IMR-90 (cell line): ENCODE data around the gene KIF25. TPM values are rescaled to one million over a fixed set of nuclear protein-coding genes. Genes with fewer than 3 reads are reported as not detected.

Source experiments
- ATAC-seq: fragments of 200-7000 bp; cut with Tn5 transposase; 2 replicates; pipeline ENCODE4 v1.9.1; 2020; ENCODE audit warnings: low read depth, mild to moderate bottlenecking, moderate library complexity
- BruUV-seq: library from RNA; stranded (reverse); fragments of 400-500 nt; replicated peaks from 2 replicates; lab custom pipeline; 2021; lab: Mats Ljungman, UMichigan
- CTCF ChIA-PET: fragments of 300-600 bp; formaldehyde crosslinking; extraction: SDS; loops from one replicate; lab custom pipeline; 2021; ENCODE audit warnings: antibody characterized with exemption; lab: Yijun Ruan, JAX
- POLR2A ChIA-PET: fragments of 300-600 bp; sonication (Branson Sonifier 250); formaldehyde crosslinking; loops from one replicate; lab custom pipeline; 2022; ENCODE audit warnings: antibody characterized with exemption; ENCODE audit not compliant: unreplicated experiment; lab: Charles Lee
- DNase-seq: peaks from one replicate; pipeline ENCODE4 v3.0.0; 2013
- H2AFZ ChIP-seq: replicated peaks from 2 replicates; pipeline ENCODE3; 2013; ENCODE audit warnings: low read length, mild to moderate bottlenecking; ENCODE audit not compliant: poor library complexity
- H2AK5ac ChIP-seq: 2 replicates; pipeline ENCODE4 v1.6.1; 2013; ENCODE audit warnings: low read depth, low read length, inconsistent platforms
- H2AK9ac ChIP-seq: replicated peaks from 2 replicates; pipeline ENCODE3; 2013; ENCODE audit warnings: mild to moderate bottlenecking, low read depth, low read length, moderate library complexity; ENCODE audit not compliant: poor library complexity
- H2BK120ac ChIP-seq: 2 replicates; pipeline ENCODE4 v1.6.1; 2013; ENCODE audit warnings: low read depth, low read length, inconsistent platforms
- H2BK15ac ChIP-seq: 3 replicates; pipeline ENCODE4 v1.6.1; 2013; ENCODE audit warnings: low read depth, low read length, inconsistent platforms
- H2BK20ac ChIP-seq: 2 replicates; pipeline ENCODE4 v1.6.1; 2013; ENCODE audit warnings: low read depth, mild to moderate bottlenecking, inconsistent platforms, low read length, moderate library complexity
- H2BK5ac ChIP-seq: 2 replicates; pipeline ENCODE4 v1.6.1; 2013; ENCODE audit warnings: mild to moderate bottlenecking, low read depth, low read length, inconsistent platforms; ENCODE audit not compliant: poor library complexity, severe bottlenecking
- H3K14ac ChIP-seq: replicated peaks from 2 replicates; pipeline ENCODE4 v1.6.1; 2013; ENCODE audit warnings: low read depth, low read length, inconsistent platforms
- H3K18ac ChIP-seq: 2 replicates; pipeline ENCODE4 v1.6.1; 2013; ENCODE audit warnings: low read depth, low read length, control low read depth
- H3K23ac ChIP-seq: 2 replicates; pipeline ENCODE4 v1.6.1; 2013; ENCODE audit warnings: low read depth, low read length, inconsistent platforms
- H3K27ac ChIP-seq: 2 replicates; pipeline ENCODE4 v1.5.1; 2013; ENCODE audit warnings: mild to moderate bottlenecking, control low read depth, low read length; ENCODE audit not compliant: insufficient read depth
- H3K27me3 ChIP-seq: 2 replicates; pipeline ENCODE4 v1.6.1; 2013; ENCODE audit warnings: low read length; ENCODE audit not compliant: control insufficient read depth, insufficient read depth
- H3K36me3 ChIP-seq: 2 replicates; pipeline ENCODE4 v1.6.1; 2013; ENCODE audit warnings: low read length, mixed read lengths; ENCODE audit not compliant: control insufficient read depth, insufficient read depth
- H3K4ac ChIP-seq: 2 replicates; pipeline ENCODE4 v1.6.1; 2013; ENCODE audit warnings: low read depth, low read length, inconsistent platforms
- H3K4me1 ChIP-seq: 2 replicates; pipeline ENCODE4 v1.6.1; 2013; ENCODE audit warnings: low read length, mixed read lengths; ENCODE audit not compliant: control insufficient read depth, insufficient read depth
- H3K4me2 ChIP-seq: 2 replicates; pipeline ENCODE4 v1.6.1; 2013; ENCODE audit warnings: low read depth, mild to moderate bottlenecking, control low read depth, low read length, moderate library complexity
- H3K4me3 ChIP-seq: 2 replicates; pipeline ENCODE4 v1.5.1; 2013; ENCODE audit warnings: low read depth, mild to moderate bottlenecking, control low read depth, low read length, moderate library complexity; ENCODE audit not compliant: insufficient read depth
- H3K56ac ChIP-seq: 2 replicates; pipeline ENCODE4 v1.6.1; 2013; ENCODE audit warnings: low read length, inconsistent platforms; ENCODE audit not compliant: insufficient read depth; ENCODE audit errors: extremely low read depth
- H3K79me1 ChIP-seq, 2 experiments: 2 replicates each; pipeline ENCODE4 v1.6.1; 2013; ENCODE audit warnings: low read length in 2 of 2, inconsistent platforms in 1 of 2, low read depth in 1 of 2
- H3K9ac ChIP-seq: 2 replicates; pipeline ENCODE4 v1.6.1; 2013; ENCODE audit warnings: low read depth, low read length, control low read depth
- H3K9me1 ChIP-seq: 2 replicates; pipeline ENCODE4 v1.6.1; 2013; ENCODE audit warnings: low read length, inconsistent platforms; ENCODE audit not compliant: insufficient read depth
- H3K9me3 ChIP-seq: 2 replicates; pipeline ENCODE4 v1.6.1; 2013; ENCODE audit warnings: low read length; ENCODE audit not compliant: control insufficient read depth, insufficient read depth
- H4K20me1 ChIP-seq: 2 replicates; pipeline ENCODE4 v1.6.1; 2013; ENCODE audit warnings: low read length, inconsistent platforms; ENCODE audit not compliant: insufficient read depth
- H4K5ac ChIP-seq: 2 replicates; pipeline ENCODE4 v1.6.1; 2013; ENCODE audit warnings: mild to moderate bottlenecking, low read depth, low read length, control low read depth
- H4K8ac ChIP-seq, 2 experiments: 2 replicates each; pipeline ENCODE4 v1.6.1; 2013; ENCODE audit warnings: low read depth in 2 of 2, low read length in 2 of 2, control low read depth in 1 of 2, inconsistent platforms in 1 of 2
- H4K91ac ChIP-seq: 2 replicates; pipeline ENCODE4 v1.6.1; 2013; ENCODE audit warnings: low read depth, low read length, inconsistent platforms; ENCODE audit not compliant: insufficient read depth
- BHLHE40 ChIP-seq: fragments of 150-350 bp; IDR thresholded peaks from 2 replicates; pipeline ENCODE4 v1.6.1; 2016; ENCODE audit warnings: mild to moderate bottlenecking, low read depth, low read length
- CHD1 ChIP-seq: IDR thresholded peaks from 2 replicates; pipeline ENCODE4 v1.6.1; 2012; ENCODE audit warnings: low read depth, low read length, improper control_type of control experiment
- CTCF ChIP-seq: conservative IDR thresholded peaks from 2 replicates; pipeline ENCODE4 v1.5.1; 2012; ENCODE audit warnings: mild to moderate bottlenecking, low read depth, low read length, improper control_type of control experiment
- FOS ChIP-seq: fragments of 150-350 bp; IDR thresholded peaks from 2 replicates; pipeline ENCODE4 v1.6.1; 2016; ENCODE audit warnings: low read depth, low read length
- MAFK ChIP-seq: IDR thresholded peaks from 2 replicates; pipeline ENCODE4 v1.6.1; 2012; ENCODE audit warnings: low read depth, low read length, improper control_type of control experiment
- MXI1 ChIP-seq: IDR thresholded peaks from 2 replicates; pipeline ENCODE4 v1.6.1; 2012; ENCODE audit warnings: low read depth, mild to moderate bottlenecking, low read length, moderate library complexity, borderline replicate concordance
- NFE2L2 ChIP-seq: fragments of 150-350 bp; IDR thresholded peaks from 2 replicates; pipeline ENCODE4 v1.6.1; 2016; ENCODE audit warnings: low read depth, mild to moderate bottlenecking, low read length
- RCOR1 ChIP-seq: IDR thresholded peaks from 2 replicates; pipeline ENCODE4 v1.6.1; 2012; ENCODE audit warnings: mild to moderate bottlenecking, low read length, improper control_type of control experiment; ENCODE audit not compliant: insufficient replicate concordance
- SMC3 ChIP-seq: fragments of 150-350 bp; IDR thresholded peaks from 2 replicates; pipeline ENCODE4 v1.6.1; 2016; ENCODE audit warnings: low read depth, mild to moderate bottlenecking, antibody characterized with exemption, low read length, moderate library complexity
- USF2 ChIP-seq: fragments of 150-350 bp; IDR thresholded peaks from 2 replicates; pipeline ENCODE4 v1.6.1; 2017; ENCODE audit warnings: mild to moderate bottlenecking, antibody characterized with exemption, low read length, low read depth
- WGBS, 2 experiments: methylation state at CpG; one replicate each; pipeline versions ENCODE4 v1.1.5 to v1.1.7; 2013; ENCODE audit warnings: missing lambda C conversion rate in 2 of 2; ENCODE audit not compliant: insufficient read length in 1 of 2; ENCODE audit errors: extremely low coverage in 2 of 2; 5-methylcytosine and 5-hydroxymethylcytosine counted together
- dilution Hi-C: fragments of 300-500 bp; cut with HindIII; formaldehyde crosslinking; loops from one replicate; pipeline ENCODE4 v1.14.3; 2018; ENCODE audit warnings: low sequenced_read_pairs; ENCODE audit not compliant: unreplicated experiment
- in situ Hi-C: fragments of 300-500 bp; cut with MboI; formaldehyde crosslinking; loops from 3 replicates; pipeline ENCODE4 v1.14.3; 2019; ENCODE audit warnings: low sequenced_read_pairs, inconsistent platforms, mixed read lengths
- intact Hi-C: fragments of 100-400 bp; cut with micrococcal nuclease; formaldehyde crosslinking; loops from 2 replicates; pipeline ENCODE4 v1.10.0; 2022
- polyA plus RNA-seq, 3 experiments: library from polyadenylated mRNA; depleted of rRNA; stranded (reverse); fragments of >200 nt; gene quantifications; 2 replicates each; pipeline ENCODE4 v1.2.3, GENCODE V29; 2012; ENCODE audit warnings: low replicate concordance in 1 of 3
- total RNA-seq: library from RNA; depleted of rRNA; stranded (reverse); fragments of >200 nt; gene quantifications from 2 replicates; pipeline ENCODE4 v1.2.3, GENCODE V29; 2012

The KIF25 gene
- total and polyA plus RNA-seq, 2 of the 4 experiments (the other 2 are of a cell fraction): not detected

- Histone ChIP-seq H2BK5ac (no peak overlapping the region), H2AK9ac (no peak overlapping the region), H3K4me2 (no peak overlapping the region), H4K91ac (no peak overlapping the region), H3K4me1 (no peaks in the 10 kb centered on the region), H4K20me1 (no peaks in the 10 kb centered on the region), H3K9me3 (no peaks in the 10 kb centered on the region), H2BK20ac (no peak overlapping the region), H3K27ac (no peak overlapping the region), H3K56ac (no peak overlapping the region), H4K5ac (no peak overlapping the region), H2BK120ac (no peak overlapping the region), H3K18ac (no peak overlapping the region), H3K14ac (no peak overlapping the region), H3K27me3 (no peaks in the 10 kb centered on the region), H2BK15ac (no peak overlapping the region), H3K23ac (no peak overlapping the region), H3K79me1 (peaks cover 2 to 4% of the 10 kb centered on the region in 2 experiments), H2AK5ac (no peak overlapping the region), H4K8ac (no peak overlapping the region), H3K9me1 (peaks cover 2% of the 10 kb centered on the region), H3K4me3 (no peak overlapping the region), H3K36me3 (peaks cover 16% of the 10 kb centered on the region), H3K9ac (no peak overlapping the region), H2AFZ (no peak overlapping the region), H3K4ac (no peak overlapping the region)
- dilution Hi-C loops: no loop called here
- in situ Hi-C loops: no loop called here
- BruUV-seq: no TSS peak
- ATAC-seq: no peak
- CTCF ChIA-PET: no interaction called here
- DNase-seq: no peak
- TF ChIP-seq NFE2L2 (no peak), FOS (no peak), RCOR1 (no peak), USF2 (no peak), BHLHE40 (no peak), CHD1 (no peak), MXI1 (no peak), CTCF (no peak), MAFK (no peak), SMC3 (no peak)
- no CpG with 5 or more reads among the region's 5 CpGs for WGBS, 2 experiments
- POLR2A ChIA-PET: no interaction called here
- intact Hi-C loops: no loop called here
Measured at GRCh38 chr6:167962711-167963110, 34.8 kb upstream of the KIF25 start.
